Panc1 (cell line): ENCODE results near the gene PBX1. TPM values are rescaled to one million over a fixed set of nuclear protein-coding genes. Genes with fewer than 3 reads are reported as not detected.

Experiments
- ATAC-seq: fragments of 200-7000 bp; cut with Tn5 transposase; 2 replicates; pipeline ENCODE4 v1.9.1; 2020; ENCODE audit warnings: mild to moderate bottlenecking, moderate library complexity
- BruUV-seq: library from RNA; stranded (reverse); fragments of 400-500 nt; replicated peaks from 2 replicates; lab custom pipeline; 2021; lab: Mats Ljungman, UMichigan
- CTCF ChIA-PET: fragments of 300-600 bp; sonication (Branson Sonifier 250); formaldehyde crosslinking; loops from one replicate; lab custom pipeline; 2022; ENCODE audit warnings: antibody characterized with exemption; lab: Charles Lee
- POLR2A ChIA-PET: fragments of 300-600 bp; sonication (Branson Sonifier 250); formaldehyde crosslinking; loops from one replicate; lab custom pipeline; 2022; ENCODE audit warnings: antibody characterized with exemption; lab: Charles Lee
- DNase-seq: peaks from one replicate; pipeline ENCODE4 v3.0.0-alpha.2; 2010; ENCODE audit warnings: low read depth, low spot score
- H3K27ac ChIP-seq: 2 replicates; pipeline ENCODE4 v1.5.1; 2011; ENCODE audit warnings: mild to moderate bottlenecking, low read length, inconsistent platforms
- H3K27me3 ChIP-seq: fragments of 200-500 bp; sonication (Bioruptor generic); 2 replicates; pipeline ENCODE4 v1.6.0; 2014; ENCODE audit warnings: low read length, inconsistent platforms; ENCODE audit not compliant: control insufficient read depth, insufficient read depth
- H3K36me3 ChIP-seq: fragments of 200-500 bp; sonication (Bioruptor generic); 2 replicates; pipeline ENCODE4 v1.5.1; 2014; ENCODE audit warnings: inconsistent platforms, mild to moderate bottlenecking, low read length, moderate library complexity; ENCODE audit not compliant: control insufficient read depth, insufficient read depth
- H3K4me1 ChIP-seq: 2 replicates; pipeline ENCODE4 v1.5.1; 2011; ENCODE audit warnings: inconsistent platforms, mild to moderate bottlenecking, low read length, moderate library complexity; ENCODE audit not compliant: control insufficient read depth, insufficient read depth
- H3K4me3 ChIP-seq, 2 experiments: 2 replicates each; pipeline ENCODE4 v1.5.1; 2011 to 2012; ENCODE audit warnings: low read depth in 2 of 2, low read length in 2 of 2, mild to moderate bottlenecking in 2 of 2, inconsistent platforms in 1 of 2, moderate library complexity in 1 of 2
- H3K9me3 ChIP-seq: fragments of 200-500 bp; sonication (Bioruptor generic); 2 replicates; pipeline ENCODE4 v1.5.1; 2014; ENCODE audit warnings: low read depth, mild to moderate bottlenecking, inconsistent platforms, low read length, moderate library complexity; ENCODE audit not compliant: control insufficient read depth, insufficient read depth
- POLR2AphosphoS5 ChIP-seq: IDR thresholded peaks from 2 replicates; pipeline ENCODE4 v1.6.1; 2012; ENCODE audit warnings: mild to moderate bottlenecking, low read depth, low read length, moderate library complexity
- SIN3A ChIP-seq: IDR thresholded peaks from 2 replicates; pipeline ENCODE4 v1.6.1; 2012; ENCODE audit warnings: low read depth, mild to moderate bottlenecking, low read length, moderate library complexity, borderline replicate concordance; ENCODE audit not compliant: insufficient read depth
- TCF7L2 ChIP-seq: IDR thresholded peaks from 2 replicates; pipeline ENCODE4 v1.6.1; 2011; ENCODE audit warnings: mild to moderate bottlenecking, low read depth, low read length, inconsistent platforms
- in situ Hi-C: cut with HindIII; loops from 2 replicates; pipeline ENCODE4 v1.10.0; 2016; ENCODE audit warnings: low sequenced_read_pairs, low pct_unique_long_range_greater_than_20kb
- intact Hi-C: fragments of 100-400 bp; cut with micrococcal nuclease; formaldehyde crosslinking; loops from one replicate; pipeline ENCODE4 v1.10.0; 2022; ENCODE audit not compliant: unreplicated experiment
- total RNA-seq: library from RNA; stranded (reverse); gene quantifications from one replicate; pipeline ENCODE4 v1.2.1, GENCODE V29; 2021; ENCODE audit not compliant: unreplicated experiment
- TF ChIP-seq, protein P1 (sequence below): fragments of 450-650 bp; IDR thresholded peaks from 2 replicates; pipeline ENCODE4 v1.5.1; 2017; ENCODE audit warnings: mild to moderate bottlenecking
- TF ChIP-seq, protein P2 (sequence below), 2 experiments: IDR thresholded peaks; 2 replicates each; pipeline ENCODE4 v1.6.1; 2011 to 2012; ENCODE audit warnings: low read depth in 2 of 2, control low read depth in 1 of 2, low read length in 1 of 2, mild to moderate bottlenecking in 1 of 2, moderate library complexity in 1 of 2; ENCODE audit not compliant: insufficient read depth in 1 of 2

PBX1 gene
- total RNA-seq, 1 experiment from 2014 or later: 2.0 TPM

DNA sequence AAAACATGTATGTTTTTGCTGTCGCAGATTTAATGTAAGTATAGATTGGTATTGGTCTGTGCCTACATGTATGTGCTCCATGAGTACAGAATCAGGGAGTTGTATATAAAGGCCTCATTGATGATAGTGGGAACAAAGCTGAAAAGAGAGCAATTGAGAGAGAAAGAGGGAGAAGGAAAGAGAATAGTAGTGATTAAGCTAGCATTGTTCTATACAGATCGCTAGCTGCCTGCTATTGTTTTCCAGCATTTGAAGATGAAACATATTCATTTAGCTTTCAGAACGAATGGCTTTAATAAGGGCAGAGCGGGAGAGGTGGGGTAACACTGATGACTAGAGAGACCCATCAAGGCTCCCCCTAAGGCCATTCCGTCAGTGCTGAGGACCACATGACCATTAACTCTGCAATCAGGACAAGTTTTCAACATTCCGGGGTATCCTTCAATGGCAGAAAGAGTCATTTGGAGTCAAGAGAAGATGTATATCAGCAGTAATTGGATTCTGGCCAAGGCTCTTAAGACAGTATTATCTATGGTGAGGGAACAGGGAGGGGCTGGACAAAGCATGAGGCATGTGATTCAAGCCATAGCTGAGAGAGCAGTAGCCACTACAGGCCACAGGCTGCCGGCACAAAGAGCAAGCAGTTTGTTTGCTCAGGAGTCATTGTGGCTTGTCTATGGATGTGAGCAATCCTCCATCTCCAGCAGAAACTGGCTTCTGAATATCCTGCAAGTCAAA is 176.5 kb downstream of the PBX1 start:
- CTCF ChIA-PET: no interaction called here
- Histone ChIP-seq H3K4me1 (no peaks in the 10 kb centered on the region), H3K27me3 (no peaks in the 10 kb centered on the region), H3K9me3 (no peaks in the 10 kb centered on the region), H3K36me3 (no peaks in the 10 kb centered on the region), H3K4me3 (no peak overlapping the region), H3K27ac (no peak overlapping the region)
- intact Hi-C loops: no loop called here
- no peak for TF ChIP-seq SIN3A
- TF ChIP-seq TCF7L2: no peak
- TF ChIP-seq, protein P1, sequence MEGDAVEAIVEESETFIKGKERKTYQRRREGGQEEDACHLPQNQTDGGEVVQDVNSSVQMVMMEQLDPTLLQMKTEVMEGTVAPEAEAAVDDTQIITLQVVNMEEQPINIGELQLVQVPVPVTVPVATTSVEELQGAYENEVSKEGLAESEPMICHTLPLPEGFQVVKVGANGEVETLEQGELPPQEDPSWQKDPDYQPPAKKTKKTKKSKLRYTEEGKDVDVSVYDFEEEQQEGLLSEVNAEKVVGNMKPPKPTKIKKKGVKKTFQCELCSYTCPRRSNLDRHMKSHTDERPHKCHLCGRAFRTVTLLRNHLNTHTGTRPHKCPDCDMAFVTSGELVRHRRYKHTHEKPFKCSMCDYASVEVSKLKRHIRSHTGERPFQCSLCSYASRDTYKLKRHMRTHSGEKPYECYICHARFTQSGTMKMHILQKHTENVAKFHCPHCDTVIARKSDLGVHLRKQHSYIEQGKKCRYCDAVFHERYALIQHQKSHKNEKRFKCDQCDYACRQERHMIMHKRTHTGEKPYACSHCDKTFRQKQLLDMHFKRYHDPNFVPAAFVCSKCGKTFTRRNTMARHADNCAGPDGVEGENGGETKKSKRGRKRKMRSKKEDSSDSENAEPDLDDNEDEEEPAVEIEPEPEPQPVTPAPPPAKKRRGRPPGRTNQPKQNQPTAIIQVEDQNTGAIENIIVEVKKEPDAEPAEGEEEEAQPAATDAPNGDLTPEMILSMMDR: no peak
- TF ChIP-seq, protein P2, sequence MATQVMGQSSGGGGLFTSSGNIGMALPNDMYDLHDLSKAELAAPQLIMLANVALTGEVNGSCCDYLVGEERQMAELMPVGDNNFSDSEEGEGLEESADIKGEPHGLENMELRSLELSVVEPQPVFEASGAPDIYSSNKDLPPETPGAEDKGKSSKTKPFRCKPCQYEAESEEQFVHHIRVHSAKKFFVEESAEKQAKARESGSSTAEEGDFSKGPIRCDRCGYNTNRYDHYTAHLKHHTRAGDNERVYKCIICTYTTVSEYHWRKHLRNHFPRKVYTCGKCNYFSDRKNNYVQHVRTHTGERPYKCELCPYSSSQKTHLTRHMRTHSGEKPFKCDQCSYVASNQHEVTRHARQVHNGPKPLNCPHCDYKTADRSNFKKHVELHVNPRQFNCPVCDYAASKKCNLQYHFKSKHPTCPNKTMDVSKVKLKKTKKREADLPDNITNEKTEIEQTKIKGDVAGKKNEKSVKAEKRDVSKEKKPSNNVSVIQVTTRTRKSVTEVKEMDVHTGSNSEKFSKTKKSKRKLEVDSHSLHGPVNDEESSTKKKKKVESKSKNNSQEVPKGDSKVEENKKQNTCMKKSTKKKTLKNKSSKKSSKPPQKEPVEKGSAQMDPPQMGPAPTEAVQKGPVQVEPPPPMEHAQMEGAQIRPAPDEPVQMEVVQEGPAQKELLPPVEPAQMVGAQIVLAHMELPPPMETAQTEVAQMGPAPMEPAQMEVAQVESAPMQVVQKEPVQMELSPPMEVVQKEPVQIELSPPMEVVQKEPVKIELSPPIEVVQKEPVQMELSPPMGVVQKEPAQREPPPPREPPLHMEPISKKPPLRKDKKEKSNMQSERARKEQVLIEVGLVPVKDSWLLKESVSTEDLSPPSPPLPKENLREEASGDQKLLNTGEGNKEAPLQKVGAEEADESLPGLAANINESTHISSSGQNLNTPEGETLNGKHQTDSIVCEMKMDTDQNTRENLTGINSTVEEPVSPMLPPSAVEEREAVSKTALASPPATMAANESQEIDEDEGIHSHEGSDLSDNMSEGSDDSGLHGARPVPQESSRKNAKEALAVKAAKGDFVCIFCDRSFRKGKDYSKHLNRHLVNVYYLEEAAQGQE (IDR thresholded peaks at IDR 0.05; ENCODE audit: insufficient read depth in 1 of 2, low read depth in 2 of 2, low read length in 1 of 2): no peak
- TF ChIP-seq POLR2AphosphoS5: no peak
- no TSS peak for BruUV-seq
- in situ Hi-C loops: no loop called here
- POLR2A ChIA-PET: no interaction called here
- ATAC-seq (no peak), DNase-seq (no peak)

DNA sequence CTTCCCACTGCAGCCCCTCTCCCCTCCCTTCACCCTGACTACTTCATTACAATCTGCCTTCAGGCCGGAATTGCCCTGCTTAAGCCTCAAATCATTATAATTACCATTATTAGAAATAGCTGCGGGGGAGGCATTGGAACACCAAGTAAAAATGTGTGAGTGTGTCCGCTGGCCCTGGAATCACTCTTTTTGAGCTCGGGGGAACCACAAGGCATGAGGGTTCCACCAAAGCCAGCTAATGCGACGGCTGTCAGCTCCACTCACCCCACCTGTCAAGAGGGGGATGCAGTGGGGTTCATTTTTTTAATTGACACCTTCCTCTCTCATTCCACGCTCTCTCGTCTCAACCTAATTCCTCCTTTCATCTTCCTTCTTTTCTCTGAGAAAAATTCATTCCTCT is 177.2 kb downstream of the PBX1 start:
- ATAC-seq (no peak), DNase-seq (no peak)
- H3K27ac ChIP-seq: no peak overlapping the region
- H3K9me3 ChIP-seq: no peaks in the 10 kb centered on the region
- in situ Hi-C loops: no loop called here
- H3K36me3 ChIP-seq: no peaks in the 10 kb centered on the region
- ChIA-PET POLR2A (no interaction called here), CTCF (no interaction called here)
- no peak for TF ChIP-seq POLR2AphosphoS5
- TF ChIP-seq, protein P2 (IDR thresholded peaks at IDR 0.05; ENCODE audit: insufficient read depth in 1 of 2, low read depth in 2 of 2, low read length in 1 of 2): no peak
- TF ChIP-seq TCF7L2: no peak
- TF ChIP-seq, protein P1: no peak
- TF ChIP-seq SIN3A: no peak
- intact Hi-C loops: no loop called here
- H3K27me3 ChIP-seq: no peaks in the 10 kb centered on the region
- H3K4me3 ChIP-seq: no peak overlapping the region
- no peaks in the 10 kb centered on the region for H3K4me1 ChIP-seq
- BruUV-seq: no TSS peak
